GM19238 (cell line): Measurements from ENCODE around the gene OR2Y1.
"Not testable (repeated sequence)": the region's sequence is repeated elsewhere in the genome, so short reads cannot be mapped to it uniquely, and the experiment has no call there.

Source experiments
- DNase-seq: peaks from one replicate; pipeline ENCODE4 v3.0.0; 2011; ENCODE audit warnings: low spot score; ENCODE audit not compliant: insufficient read length

OR2Y1 gene

GRCh38 chr5:180740953-180741352 is 1.1 kb upstream of the OR2Y1 start:
- DNase-seq = not testable (repeated sequence)

- no peak for DNase-seq
Observed at GRCh38 chr5:180739271-180739670, 587 bp downstream of the OR2Y1 start.

- DNase-seq = no peak
Observed at GRCh38 chr5:180736536-180736935, 3.3 kb downstream of the OR2Y1 start.

GRCh38 chr5:180724944-180725343 is 14.9 kb downstream of the OR2Y1 start:
- DNase-seq = no peak

- no peak for DNase-seq
Observed at GRCh38 chr5:180723936-180724335, 15.9 kb downstream of the OR2Y1 start.

- no peak for DNase-seq
Observed at GRCh38 chr5:180720486-180720885, 19.4 kb downstream of the OR2Y1 start.

GRCh38 chr5:180719781-180720180 is 20.1 kb downstream of the OR2Y1 start:
- DNase-seq = no peak

- no peak for DNase-seq
Observed at GRCh38 chr5:180718810-180719453, 20.9 kb downstream of the OR2Y1 start.

GRCh38 chr5:180717989-180718388 is 21.9 kb downstream of the OR2Y1 start:
- no peak for DNase-seq

GRCh38 chr5:180704362-180704761 is 35.5 kb downstream of the OR2Y1 start:
- no peak for DNase-seq

- no peak for DNase-seq
Observed at GRCh38 chr5:180703912-180704311, 35.9 kb downstream of the OR2Y1 start.

- not testable (repeated sequence) for DNase-seq
Observed at GRCh38 chr5:180703371-180703770, 36.5 kb downstream of the OR2Y1 start.

GRCh38 chr5:180700440-180700839 is 39.4 kb downstream of the OR2Y1 start:
- not testable (repeated sequence) for DNase-seq

- DNase-seq = no peak
Observed at GRCh38 chr5:180699042-180699441, 40.8 kb downstream of the OR2Y1 start.

- no peak for DNase-seq
Observed at GRCh38 chr5:180696116-180696515, 43.7 kb downstream of the OR2Y1 start.

- no peak for DNase-seq
Observed at GRCh38 chr5:180692429-180692828, 47.4 kb downstream of the OR2Y1 start.

- no peak for DNase-seq
Observed at GRCh38 chr5:180691046-180691445, 48.8 kb downstream of the OR2Y1 start.

- no peak for DNase-seq
Observed at GRCh38 chr5:180690562-180690961, 49.3 kb downstream of the OR2Y1 start.

- no peak for DNase-seq
Observed at GRCh38 chr5:180689775-180690174, 50.1 kb downstream of the OR2Y1 start.
